HepG2 (cell line): ENCODE data around the gene RABGGTA. TPM values are rescaled to one million over a fixed set of nuclear protein-coding genes. Genes with fewer than 3 reads are reported as not detected.

Experiments
- AHR ChIP-seq: IDR thresholded peaks from 2 replicates; pipeline ENCODE4 v1.6.1; 2018; ENCODE audit warnings: missing genetic modification reagents, missing compliant biosample characterization
- DMAP1 ChIP-seq: IDR thresholded peaks from 2 replicates; pipeline ENCODE4 v1.6.1; 2016
- ELK4 ChIP-seq: sonication (generic); formaldehyde crosslinking; IDR thresholded peaks from 2 replicates; pipeline ENCODE4 v1.9.0; 2021; ENCODE audit warnings: missing genetic modification reagents, borderline replicate concordance
- ESRRA ChIP-seq: sonication (generic); formaldehyde crosslinking; IDR thresholded peaks from 2 replicates; pipeline ENCODE4 v1.5.1; 2020; ENCODE audit warnings: mild to moderate bottlenecking, low read depth, missing genetic modification reagents
- FOXA3 ChIP-seq: IDR thresholded peaks from 2 replicates; pipeline ENCODE4 v1.6.1; 2016; ENCODE audit warnings: missing genetic modification reagents, missing compliant biosample characterization
- FOXO4 ChIP-seq: sonication (generic); formaldehyde crosslinking; conservative IDR thresholded peaks from 2 replicates; pipeline ENCODE4 v1.8.1; 2023; ENCODE audit warnings: missing genetic modification reagents
- KAT8 ChIP-seq: IDR thresholded peaks from 2 replicates; pipeline ENCODE4 v1.6.1; 2016; ENCODE audit warnings: missing genetic modification reagents, missing compliant biosample characterization
- KDM2A ChIP-seq: sonication (generic); formaldehyde crosslinking; IDR thresholded peaks from 2 replicates; pipeline ENCODE4 v1.4.0; 2020; ENCODE audit warnings: low read depth, missing genetic modification reagents, borderline replicate concordance
- KLF12 ChIP-seq: sonication (generic); formaldehyde crosslinking; IDR thresholded peaks from 2 replicates; pipeline ENCODE4 v1.4.0; 2020; ENCODE audit warnings: missing genetic modification reagents, borderline replicate concordance
- MAF1 ChIP-seq: sonication (generic); formaldehyde crosslinking; IDR thresholded peaks from 2 replicates; pipeline ENCODE4 v1.5.0; 2020; ENCODE audit warnings: missing genetic modification reagents, borderline replicate concordance
- POLR2A ChIP-seq, 2 experiments: IDR thresholded peaks; 2 replicates each; pipeline ENCODE4 v1.6.1; 2011; ENCODE audit warnings: low read depth in 2 of 2, low read length in 2 of 2, mild to moderate bottlenecking in 1 of 2, moderate library complexity in 1 of 2; ENCODE audit not compliant: insufficient read depth in 1 of 2
- RBAK ChIP-seq: sonication (generic); formaldehyde crosslinking; IDR thresholded peaks from 2 replicates; pipeline ENCODE4 v1.5.1; 2020; ENCODE audit warnings: mild to moderate bottlenecking, missing genetic modification reagents
- THAP11 ChIP-seq: IDR thresholded peaks from 2 replicates; pipeline ENCODE4 v1.6.1; 2016; ENCODE audit warnings: missing biosample characterization, missing genetic modification reagents
- TMF1 ChIP-seq: sonication (generic); formaldehyde crosslinking; IDR thresholded peaks from 2 replicates; pipeline ENCODE4 v1.8.1; 2022; ENCODE audit warnings: low read depth, missing genetic modification reagents
- ZNF101 ChIP-seq: sonication (generic); formaldehyde crosslinking; IDR thresholded peaks from 2 replicates; pipeline ENCODE4 v1.4.0; 2020; ENCODE audit warnings: mild to moderate bottlenecking, low read depth, missing genetic modification reagents, borderline replicate concordance
- ZNF235 ChIP-seq: sonication (generic); formaldehyde crosslinking; IDR thresholded peaks from 2 replicates; pipeline ENCODE4 v1.8.1; 2023; ENCODE audit warnings: mild to moderate bottlenecking, missing genetic modification reagents, borderline replicate concordance
- ZNF251 ChIP-seq: sonication (generic); formaldehyde crosslinking; IDR thresholded peaks from 2 replicates; pipeline ENCODE4 v1.9.0; 2021; ENCODE audit warnings: mild to moderate bottlenecking, missing genetic modification reagents
- ZNF484 ChIP-seq: sonication (generic); formaldehyde crosslinking; IDR thresholded peaks from 2 replicates; pipeline ENCODE4 v1.5.1; 2020; ENCODE audit warnings: mild to moderate bottlenecking, low read depth, missing genetic modification reagents, borderline replicate concordance
- ZNF577 ChIP-seq: sonication (generic); formaldehyde crosslinking; IDR thresholded peaks from 2 replicates; pipeline ENCODE4 v1.4.0; 2020; ENCODE audit warnings: mild to moderate bottlenecking, low read depth, missing genetic modification reagents, borderline replicate concordance
- ZNF720 ChIP-seq: sonication (generic); formaldehyde crosslinking; IDR thresholded peaks from 2 replicates; pipeline ENCODE4 v1.4.0; 2020; ENCODE audit warnings: missing genetic modification reagents
- polyA plus RNA-seq, 8 experiments: library from polyadenylated mRNA; depleted of rRNA in 3 of 8; stranded (reverse) in 7 of 8; unstranded in 1 of 8; fragments of >200 nt; fragmentation: Illumina TruSeq in 4 of 8; extraction: Trizol in 4 of 8; gene quantifications; 2 replicates each; pipeline versions ENCODE4 v1.2.1 to v1.2.3, GENCODE V29; 2011 to 2016; ENCODE audit warnings: low read depth in 4 of 8, missing spikeins in 1 of 8, mixed read lengths in 1 of 8; ENCODE audit not compliant: insufficient read depth in 1 of 8
- total RNA-seq, 5 experiments: library from RNA; depleted of rRNA; stranded (reverse); fragments of >200 nt; fragmentation: Illumina TruSeq; extraction: Trizol; gene quantifications; 2 replicates each; pipeline ENCODE4 v1.2.3, GENCODE V29; 2016; ENCODE audit warnings: low read depth in 1 of 5
- TF ChIP-seq, protein P1 (sequence below): sonication (generic); formaldehyde crosslinking; IDR thresholded peaks from 2 replicates; pipeline ENCODE4 v1.8.0; 2022; ENCODE audit warnings: mild to moderate bottlenecking, missing genetic modification reagents, moderate library complexity
- TF ChIP-seq, protein P2 (sequence below): sonication (generic); formaldehyde crosslinking; IDR thresholded peaks from 2 replicates; pipeline ENCODE4 v1.8.0; 2022; ENCODE audit warnings: low read depth, missing genetic modification reagents
- TF ChIP-seq, protein P3 (sequence below): sonication (generic); formaldehyde crosslinking; IDR thresholded peaks from 2 replicates; pipeline ENCODE4 v1.5.1; 2020; ENCODE audit warnings: missing genetic modification reagents, mild to moderate bottlenecking, borderline replicate concordance

Gene RABGGTA
- total and polyA plus RNA-seq, 2 of the 13 experiments (the other 11 are each of a cell fraction or from before 2014, with no cell fraction given): 57.9 to 90.8 TPM

DNA sequence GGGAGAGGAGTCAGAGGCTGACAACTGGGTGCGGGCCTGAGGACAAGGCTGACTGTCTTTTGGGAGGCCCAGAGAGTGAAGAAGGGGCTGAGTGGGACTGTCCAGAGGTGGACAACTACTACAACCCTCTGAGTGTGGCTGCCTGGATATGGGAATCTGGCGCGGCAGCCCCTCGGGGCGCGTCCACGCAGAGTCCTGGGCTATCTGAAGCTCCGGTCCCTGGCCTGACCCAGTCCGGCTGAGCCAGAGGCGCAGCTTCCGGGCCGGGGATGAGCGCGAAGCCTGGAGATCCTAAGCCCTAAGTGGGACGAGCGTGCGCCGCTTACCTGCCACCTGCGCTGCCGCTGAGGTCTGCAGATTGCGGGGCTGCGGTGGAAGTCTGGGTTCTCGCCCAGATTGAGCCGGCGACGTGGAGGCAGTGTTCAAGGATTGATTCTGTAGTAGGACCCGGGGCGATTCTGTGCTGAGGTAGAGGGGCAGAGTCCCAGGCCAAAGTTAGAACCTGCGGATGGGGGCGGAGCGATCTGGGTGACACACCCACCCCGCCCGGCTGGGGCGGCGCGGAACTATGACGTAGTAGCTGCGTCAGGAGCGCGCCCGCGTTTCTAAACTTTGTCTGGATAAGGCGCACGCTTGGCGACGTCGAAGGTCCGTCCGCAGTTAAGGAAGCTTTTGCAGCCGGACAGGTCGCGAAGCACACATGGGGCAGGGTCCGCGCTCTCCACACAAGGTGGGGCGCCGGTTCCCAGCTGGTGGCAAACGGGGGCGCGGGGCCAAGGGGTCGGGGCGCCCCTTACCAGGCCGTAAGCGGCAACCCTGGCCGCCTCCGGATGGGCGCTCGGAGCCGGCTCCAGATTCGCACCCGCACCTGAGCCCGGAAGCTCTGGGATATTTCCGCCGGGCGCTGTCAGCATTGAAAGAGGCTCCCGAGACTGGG is 28.1 kb upstream of the RABGGTA start, which contains the start of the genes DHRS1 and NOP9 (continued):
- TF ChIP-seq KAT8 (CRISPR knock-in tag): peak; percentile 100
- TF ChIP-seq POLR2A (IDR thresholded peaks at IDR 0.05; ENCODE audit: insufficient read depth in 1 of 2, low read depth in 2 of 2, low read length in 2 of 2): peak in 1 of 2 experiments; percentile 88; a peak in 2 of 4 replicates
- peak; percentile 83 for TF ChIP-seq FOXA3 (CRISPR knock-in tag)
- peak; percentile 91 for TF ChIP-seq ELK4
- TF ChIP-seq AHR (CRISPR knock-in tag): peak; percentile 70
- TF ChIP-seq THAP11 (CRISPR knock-in tag): peak; percentile 95
- peak; percentile 88; the same call in 1 of the 2 replicates for TF ChIP-seq ZNF101 (CRISPR knock-in tag)
- TF ChIP-seq KLF12 (CRISPR knock-in tag): peak; percentile 99
- TF ChIP-seq KDM2A (CRISPR knock-in tag): peak; percentile 99
- peak; percentile 98 for TF ChIP-seq MAF1 (CRISPR knock-in tag)
- peak; percentile 67; the same call in 1 of the 2 replicates for TF ChIP-seq ESRRA (CRISPR knock-in tag)
- TF ChIP-seq, protein P1, sequence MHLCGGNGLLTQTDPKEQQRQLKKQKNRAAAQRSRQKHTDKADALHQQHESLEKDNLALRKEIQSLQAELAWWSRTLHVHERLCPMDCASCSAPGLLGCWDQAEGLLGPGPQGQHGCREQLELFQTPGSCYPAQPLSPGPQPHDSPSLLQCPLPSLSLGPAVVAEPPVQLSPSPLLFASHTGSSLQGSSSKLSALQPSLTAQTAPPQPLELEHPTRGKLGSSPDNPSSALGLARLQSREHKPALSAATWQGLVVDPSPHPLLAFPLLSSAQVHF: no peak
- TF ChIP-seq, protein P2, sequence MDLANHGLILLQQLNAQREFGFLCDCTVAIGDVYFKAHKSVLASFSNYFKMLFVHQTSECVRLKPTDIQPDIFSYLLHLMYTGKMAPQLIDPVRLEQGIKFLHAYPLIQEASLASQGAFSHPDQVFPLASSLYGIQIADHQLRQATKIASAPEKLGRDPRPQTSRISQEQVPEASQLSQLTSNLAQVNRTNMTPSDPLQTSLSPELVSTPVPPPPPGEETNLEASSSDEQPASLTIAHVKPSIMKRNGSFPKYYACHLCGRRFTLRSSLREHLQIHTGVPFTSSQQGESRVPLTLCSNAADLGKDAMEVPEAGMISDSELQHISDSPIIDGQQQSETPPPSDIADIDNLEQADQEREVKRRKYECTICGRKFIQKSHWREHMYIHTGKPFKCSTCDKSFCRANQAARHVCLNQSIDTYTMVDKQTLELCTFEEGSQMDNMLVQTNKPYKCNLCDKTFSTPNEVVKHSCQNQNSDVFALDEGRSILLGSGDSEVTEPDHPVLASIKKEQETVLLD: no peak
- TF ChIP-seq ZNF577 (CRISPR knock-in tag): no peak
- TF ChIP-seq FOXO4 (CRISPR knock-in tag): no peak
- TF ChIP-seq, protein P3, sequence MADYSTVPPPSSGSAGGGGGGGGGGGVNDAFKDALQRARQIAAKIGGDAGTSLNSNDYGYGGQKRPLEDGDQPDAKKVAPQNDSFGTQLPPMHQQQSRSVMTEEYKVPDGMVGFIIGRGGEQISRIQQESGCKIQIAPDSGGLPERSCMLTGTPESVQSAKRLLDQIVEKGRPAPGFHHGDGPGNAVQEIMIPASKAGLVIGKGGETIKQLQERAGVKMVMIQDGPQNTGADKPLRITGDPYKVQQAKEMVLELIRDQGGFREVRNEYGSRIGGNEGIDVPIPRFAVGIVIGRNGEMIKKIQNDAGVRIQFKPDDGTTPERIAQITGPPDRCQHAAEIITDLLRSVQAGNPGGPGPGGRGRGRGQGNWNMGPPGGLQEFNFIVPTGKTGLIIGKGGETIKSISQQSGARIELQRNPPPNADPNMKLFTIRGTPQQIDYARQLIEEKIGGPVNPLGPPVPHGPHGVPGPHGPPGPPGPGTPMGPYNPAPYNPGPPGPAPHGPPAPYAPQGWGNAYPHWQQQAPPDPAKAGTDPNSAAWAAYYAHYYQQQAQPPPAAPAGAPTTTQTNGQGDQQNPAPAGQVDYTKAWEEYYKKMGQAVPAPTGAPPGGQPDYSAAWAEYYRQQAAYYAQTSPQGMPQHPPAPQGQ (CRISPR knock-in tag): peak; percentile 97
- TF ChIP-seq ZNF720 (CRISPR knock-in tag): no peak
- peak; percentile 94; the same call in 1 of the 2 replicates for TF ChIP-seq ZNF235 (CRISPR knock-in tag)
- no peak for TF ChIP-seq TMF1
- peak; percentile 84 for TF ChIP-seq RBAK (CRISPR knock-in tag)
- TF ChIP-seq DMAP1: peak; percentile 95
- TF ChIP-seq ZNF484: 0 out of 2 replicates have a peak, but pooled peaks have one; percentile 80
- TF ChIP-seq ZNF251 (CRISPR knock-in tag): 0 out of 2 replicates have a peak, but pooled peaks have one; percentile 72
